Body of pancreas (tissue), 4 donors: ENCODE measurements around the gene SLC6A9. TPM values are rescaled to one million over a fixed set of nuclear protein-coding genes. Genes with fewer than 3 reads are reported as not detected.
A peak's percentile ranks its signal among the peaks of the same experiment; 100 is the strongest.

ENCODE experiments used
- ATAC-seq: fragments of 150-250 bp; one replicate; pipeline ENCODE4 v1.9.1; 2016
- DNase-seq, 4 donors: peaks; one replicate each; pipeline ENCODE4 v3.0.0-alpha.2; 2019
- H3K27ac ChIP-seq, 4 donors: fragments of 200-600 bp; sonication (generic); 1 replicate in 3 of 4; 2 replicates in 1 of 4; pipeline versions ENCODE4 v1.5.1 to v1.6.1; 2016 to 2019; ENCODE audit warnings: mild to moderate bottlenecking in 1 of 4, mixed read lengths in 1 of 4, moderate library complexity in 1 of 4
- H3K27me3 ChIP-seq, 2 donors: fragments of 200-600 bp; sonication (generic); one replicate each; pipeline ENCODE4 v1.6.0; 2016; ENCODE audit warnings: mild to moderate bottlenecking in 1 of 2
- H3K36me3 ChIP-seq, 2 donors: fragments of 200-600 bp; sonication (generic); replicated peaks in 1 of 2; 2 replicates each; pipeline ENCODE4 v1.5.1; 2016; ENCODE audit warnings: low read depth in 2 of 2; ENCODE audit not compliant: insufficient read depth in 1 of 2
- H3K4me1 ChIP-seq: fragments of 200-600 bp; sonication (generic); one replicate; pipeline ENCODE4 v1.6.0; 2016
- H3K4me3 ChIP-seq, 2 donors: fragments of 200-600 bp; sonication (generic); 1 replicate in 1 of 2; 2 replicates in 1 of 2; pipeline ENCODE4 v1.5.1; 2016 to 2019
- H3K9me3 ChIP-seq, 3 donors: fragments of 200-600 bp; sonication (generic); 1 replicate in 2 of 3; 2 replicates in 1 of 3; pipeline ENCODE4 v1.5.1; 2016
- POLR2A ChIP-seq, 3 donors: fragments of 450-650 bp; IDR thresholded peaks; one replicate each; pipeline ENCODE4 v1.6.1; 2016; ENCODE audit warnings: antibody characterized with exemption in 3 of 3, mild to moderate bottlenecking in 2 of 3
- WGBS, 2 donors: methylation state at CpG; one replicate each; pipeline ENCODE4 v1.1.5; 2017; 5-methylcytosine and 5-hydroxymethylcytosine counted together
- intact Hi-C: fragments of 100-400 bp; cut with DNase I; formaldehyde crosslinking; loops from one replicate; pipeline ENCODE4 v1.15.1; 2023
- total RNA-seq, 2 donors: library from RNA; depleted of rRNA; stranded (reverse); fragments of >200 nt; gene quantifications; one replicate each; pipeline ENCODE4 v1.1.0, GENCODE V29; 2016
- TF ChIP-seq, protein P1 (sequence below), 7 experiments: fragments of 450-650 bp in 4 of 7; fragments of 200-600 bp in 3 of 7; sonication (generic) in 3 of 7; IDR thresholded peaks; one replicate each; pipeline ENCODE4 v1.5.1; 2016 to 2019; ENCODE audit warnings: antibody characterized with exemption in 7 of 7

SLC6A9 gene
- total RNA-seq, 2 donors from 2014 or later: 2.3 to 4.6 TPM

DNA sequence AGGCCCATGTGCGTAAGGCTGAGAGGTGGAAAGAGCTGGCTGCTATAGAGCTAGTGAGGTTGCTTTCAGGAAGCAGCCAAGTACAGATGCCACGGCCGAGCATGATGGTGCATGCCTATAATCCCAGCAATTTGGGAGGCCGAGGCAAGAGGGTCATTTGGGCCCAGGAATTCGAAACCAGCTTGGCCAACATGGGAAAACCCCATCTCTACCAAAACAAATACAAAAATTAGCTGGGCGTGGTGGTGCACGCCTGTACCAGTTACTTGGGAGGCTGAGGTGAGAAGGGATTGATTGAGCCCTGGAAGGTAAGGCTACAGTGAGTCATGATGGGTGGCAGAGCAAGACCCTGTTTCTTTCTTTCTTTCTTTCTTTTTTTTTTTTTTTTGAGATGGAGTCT, 37.2 kb downstream of the SLC6A9 start:
- ATAC-seq (no peak), DNase-seq (no peak)
- Histone ChIP-seq H3K27me3 (no peaks in the 10 kb centered on the region), H3K4me3 (no peak overlapping the region), H3K9me3 (no peaks in the 10 kb centered on the region), H3K36me3 (no peaks in the 10 kb centered on the region), H3K4me1 (peaks cover 19% of the 10 kb centered on the region), H3K27ac (no peak overlapping the region)
- intact Hi-C loops: no loop called here
- no peak for TF ChIP-seq POLR2A (IDR thresholded peaks at IDR 0.05)
- TF ChIP-seq, protein P1, sequence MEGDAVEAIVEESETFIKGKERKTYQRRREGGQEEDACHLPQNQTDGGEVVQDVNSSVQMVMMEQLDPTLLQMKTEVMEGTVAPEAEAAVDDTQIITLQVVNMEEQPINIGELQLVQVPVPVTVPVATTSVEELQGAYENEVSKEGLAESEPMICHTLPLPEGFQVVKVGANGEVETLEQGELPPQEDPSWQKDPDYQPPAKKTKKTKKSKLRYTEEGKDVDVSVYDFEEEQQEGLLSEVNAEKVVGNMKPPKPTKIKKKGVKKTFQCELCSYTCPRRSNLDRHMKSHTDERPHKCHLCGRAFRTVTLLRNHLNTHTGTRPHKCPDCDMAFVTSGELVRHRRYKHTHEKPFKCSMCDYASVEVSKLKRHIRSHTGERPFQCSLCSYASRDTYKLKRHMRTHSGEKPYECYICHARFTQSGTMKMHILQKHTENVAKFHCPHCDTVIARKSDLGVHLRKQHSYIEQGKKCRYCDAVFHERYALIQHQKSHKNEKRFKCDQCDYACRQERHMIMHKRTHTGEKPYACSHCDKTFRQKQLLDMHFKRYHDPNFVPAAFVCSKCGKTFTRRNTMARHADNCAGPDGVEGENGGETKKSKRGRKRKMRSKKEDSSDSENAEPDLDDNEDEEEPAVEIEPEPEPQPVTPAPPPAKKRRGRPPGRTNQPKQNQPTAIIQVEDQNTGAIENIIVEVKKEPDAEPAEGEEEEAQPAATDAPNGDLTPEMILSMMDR (IDR thresholded peaks at IDR 0.05): no peak
- WGBS, 2 donors: 87 to 92% methylated on average over 7 of the region's 7 CpGs

DNA sequence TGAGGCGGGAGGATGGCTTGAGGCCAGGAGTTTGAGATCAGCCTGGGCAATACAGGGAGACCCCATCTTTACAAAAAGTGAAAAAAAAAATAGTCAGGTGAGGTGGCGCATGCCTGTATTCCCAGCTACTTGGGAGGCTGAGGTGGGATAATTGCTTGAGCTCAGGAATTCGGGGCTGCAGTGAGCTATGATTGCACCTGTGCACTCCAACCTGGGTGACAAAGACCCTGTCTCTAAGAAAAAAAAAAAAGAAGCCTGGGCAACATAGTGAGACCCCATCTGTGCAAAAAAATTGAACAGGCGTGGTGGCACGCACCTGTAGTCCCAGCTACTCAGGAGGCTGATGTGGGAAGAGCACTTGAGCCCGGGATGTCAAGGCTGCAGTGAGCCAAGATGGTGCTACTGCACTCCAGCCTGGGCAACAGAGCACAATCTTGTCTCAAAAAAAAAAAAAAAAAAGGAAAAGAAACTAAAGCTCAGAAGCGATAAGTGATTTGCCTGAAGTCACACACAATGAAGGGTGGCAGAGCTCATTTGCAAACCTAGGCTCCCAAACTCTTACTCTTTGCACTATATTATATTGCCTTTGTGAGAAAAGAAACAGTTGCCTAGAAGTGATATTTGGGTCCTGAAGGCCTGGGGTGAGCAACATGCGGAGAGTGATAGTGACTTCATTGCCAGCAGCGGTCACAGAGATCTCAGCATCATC, 37.9 kb downstream of the SLC6A9 start:
- H3K36me3 ChIP-seq: no peaks in the 10 kb centered on the region
- no peaks in the 10 kb centered on the region for H3K9me3 ChIP-seq
- peaks cover 19% of the 10 kb centered on the region for H3K4me1 ChIP-seq
- intact Hi-C loops: no loop called here
- WGBS, 2 donors: 91 to 93% methylated on average over 9 of the region's 9 CpGs
- ATAC-seq (no peak), DNase-seq (no peak)
- no peak for TF ChIP-seq POLR2A (IDR thresholded peaks at IDR 0.05)
- TF ChIP-seq, protein P1 (IDR thresholded peaks at IDR 0.05): no peak
- H3K27ac ChIP-seq: peak overlapping the region in 1 of 4 donors; percentile 84
- no peak overlapping the region for H3K4me3 ChIP-seq
- no peaks in the 10 kb centered on the region for H3K27me3 ChIP-seq

DNA sequence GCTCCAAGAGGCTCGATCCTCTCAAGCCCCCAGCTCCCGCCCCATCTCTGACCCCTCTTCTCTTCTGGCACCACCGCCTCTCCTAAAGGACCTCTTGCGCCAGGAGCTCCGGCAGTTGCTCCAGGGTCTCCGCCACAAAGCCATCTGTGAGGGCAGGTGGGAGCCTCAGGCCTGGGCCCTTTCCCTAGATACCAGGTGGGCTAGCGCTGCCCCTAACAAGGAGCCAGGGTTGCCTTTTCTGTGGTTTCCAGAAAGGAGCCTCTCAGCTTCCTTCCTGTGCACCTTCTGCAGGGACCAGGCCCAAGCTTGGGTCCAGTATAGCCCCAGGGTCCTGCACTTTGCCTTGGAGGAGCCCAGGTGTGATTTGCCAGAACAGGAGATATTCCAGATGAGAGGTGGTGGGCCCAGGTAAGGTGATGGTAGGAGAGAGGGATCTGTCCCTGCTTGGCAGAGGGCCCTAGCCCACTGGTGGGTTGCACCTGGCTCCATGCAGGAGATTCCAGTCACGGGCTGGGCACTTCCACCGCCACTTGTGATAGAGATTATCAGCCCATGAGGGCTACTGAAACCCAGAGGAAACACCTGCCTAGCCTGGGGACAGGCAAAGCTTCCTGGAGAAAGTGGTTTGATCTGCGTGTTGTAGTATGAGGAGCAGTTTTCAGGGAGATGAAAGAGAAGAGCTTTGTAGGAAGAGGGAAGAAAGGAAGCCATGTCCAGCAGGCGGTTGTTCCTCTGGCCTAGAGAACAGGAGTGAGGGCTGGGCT, 38.8 kb downstream of the SLC6A9 start:
- no peaks in the 10 kb centered on the region for H3K27me3 ChIP-seq
- 31 to 47% methylated on average over 6 to 11 of the region's 11 CpGs for WGBS, 2 donors
- DNase-seq (no peak), ATAC-seq (no peak)
- H3K36me3 ChIP-seq: no peaks in the 10 kb centered on the region
- peak overlapping the region; percentile 38 to 65 for H3K4me3 ChIP-seq
- no peaks in the 10 kb centered on the region for H3K9me3 ChIP-seq
- H3K27ac ChIP-seq: peak overlapping the region; percentile 79 to 89 (median 84)
- intact Hi-C loops: no loop called here
- peaks cover 19% of the 10 kb centered on the region for H3K4me1 ChIP-seq
- no peak for TF ChIP-seq POLR2A (IDR thresholded peaks at IDR 0.05)
- TF ChIP-seq, protein P1 (IDR thresholded peaks at IDR 0.05): no peak

DNA sequence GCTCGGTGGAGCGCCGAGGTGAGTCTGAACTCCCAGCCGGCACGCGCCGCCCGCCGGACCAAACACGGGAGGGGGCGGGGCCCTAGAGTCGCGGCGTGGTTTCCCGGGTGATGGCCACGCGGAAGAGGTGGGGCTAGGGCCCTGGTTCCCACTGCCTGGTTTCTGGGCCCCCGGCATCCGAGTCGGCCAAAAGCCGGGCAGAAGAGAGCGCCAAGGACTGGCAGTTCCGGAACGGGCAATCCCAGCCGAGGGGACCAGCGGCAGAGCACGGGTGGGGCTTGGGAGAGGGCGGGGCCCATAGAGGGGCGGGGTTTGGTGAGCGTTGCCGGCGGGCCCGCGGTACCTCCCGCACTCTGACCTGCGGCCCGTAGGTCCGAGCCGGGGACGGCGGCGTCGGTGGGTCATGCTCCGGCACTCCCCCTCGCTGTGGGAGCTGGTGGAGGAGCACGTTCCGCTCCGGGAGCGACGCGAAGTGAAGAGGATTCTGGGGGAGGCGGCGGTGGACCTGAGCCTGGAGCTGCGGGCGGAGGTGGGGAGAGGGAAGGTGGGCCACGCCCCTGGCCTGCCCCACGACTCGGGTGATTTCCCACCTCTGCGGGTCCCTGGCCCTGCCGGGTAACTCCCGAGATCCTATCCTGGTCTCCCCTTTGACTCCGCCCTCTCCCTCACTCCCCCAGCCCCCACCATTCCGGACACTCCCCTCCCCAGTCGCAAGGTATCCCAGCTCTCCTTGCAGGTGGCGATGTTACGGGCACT, 39.6 kb downstream of the SLC6A9 start, which contains the start of gene CCDC24:
CCDC24 (plus strand) TSS at position 124 of the 756 bp plus-strand sequence; CDS start at position 404, 280 bp downstream.
- intact Hi-C loops: no loop called here
- Histone ChIP-seq H3K4me3 (peak within 1 kb of the TSS; percentile 38 to 65), H3K4me1 (peaks cover 19% of the 10 kb centered on the region), H3K9me3 (no peaks in the 10 kb centered on the region), H3K36me3 (no peaks in the 10 kb centered on the region), H3K27me3 (no peaks in the 10 kb centered on the region), H3K27ac (peak within 1 kb of the TSS; percentile 79 to 89 (median 84))
- DNase-seq: peak; percentile 88 to 93 (median 90)
- ATAC-seq: peak; percentile 84
- TF ChIP-seq, protein P1 (IDR thresholded peaks at IDR 0.05): peak in 4 of 7 experiments; percentile 10 to 21 (median 11)
- TF ChIP-seq POLR2A (IDR thresholded peaks at IDR 0.05): peak; percentile 39 to 73 (median 61)
- 1% methylated on average over 33 to 65 of the region's 66 CpGs for WGBS, 2 donors
